Neural progenitor cell (in vitro differentiated cells): Measurements from ENCODE around the gene ZNF599. TPM values are rescaled to one million over a fixed set of nuclear protein-coding genes. Genes with fewer than 3 reads are reported as not detected.

Experiments used
- DNase-seq: peaks from one replicate; pipeline ENCODE4 v3.0.0-alpha.2; 2016; ENCODE audit warnings: low spot score
- H2AFZ ChIP-seq: fragments of 200-600 bp; sonication (generic); replicated peaks from 2 replicates; pipeline ENCODE4 v1.6.1; 2016; ENCODE audit warnings: antibody characterized with exemption
- H3F3A ChIP-seq: fragments of 200-600 bp; sonication (generic); 2 replicates; pipeline ENCODE4 v1.6.1; 2016; ENCODE audit warnings: antibody characterized with exemption, low read depth
- H3K27ac ChIP-seq: fragments of 200-600 bp; sonication (generic); 2 replicates; pipeline ENCODE4 v1.5.1; 2016; ENCODE audit warnings: mild to moderate bottlenecking
- H3K27me3 ChIP-seq: fragments of 200-600 bp; sonication (generic); 2 replicates; pipeline ENCODE4 v1.6.1; 2016; ENCODE audit warnings: mild to moderate bottlenecking, moderate library complexity
- H3K36me3 ChIP-seq: fragments of 200-600 bp; sonication (generic); 2 replicates; pipeline ENCODE4 v1.5.1; 2016
- H3K4me1 ChIP-seq: fragments of 200-600 bp; sonication (generic); 2 replicates; pipeline ENCODE4 v1.6.1; 2016; ENCODE audit warnings: mixed run types
- H3K4me2 ChIP-seq: fragments of 200-600 bp; sonication (generic); 2 replicates; pipeline ENCODE4 v1.6.1; 2016
- H3K4me3 ChIP-seq: fragments of 200-600 bp; sonication (generic); 2 replicates; pipeline ENCODE4 v1.5.1; 2016
- H3K79me2 ChIP-seq: fragments of 200-600 bp; sonication (generic); 2 replicates; pipeline ENCODE4 v1.6.1; 2016; ENCODE audit warnings: low read depth
- H3K9ac ChIP-seq: fragments of 200-600 bp; sonication (generic); 2 replicates; pipeline ENCODE4 v1.6.1; 2016
- H3K9me3 ChIP-seq: fragments of 200-600 bp; sonication (generic); 2 replicates; pipeline ENCODE4 v1.5.1; 2016; ENCODE audit warnings: low read depth
- H4K20me1 ChIP-seq: fragments of 200-600 bp; sonication (generic); 2 replicates; pipeline ENCODE4 v1.6.1; 2016; ENCODE audit warnings: low read depth
- H3K27ac Mint-ChIP-seq: 3 replicates; pipeline ENCODE4 v1.8.0; 2021; ENCODE audit warnings: mixed read lengths
- H3K27me3 Mint-ChIP-seq: 2 replicates; pipeline ENCODE4 v1.8.0; 2022; ENCODE audit warnings: low read depth, mild to moderate bottlenecking, inconsistent platforms, moderate library complexity, mixed read lengths; ENCODE audit not compliant: insufficient read depth
- H3K36me3 Mint-ChIP-seq: 3 replicates; pipeline ENCODE4 v1.8.0; 2021; ENCODE audit warnings: mixed read lengths
- H3K4me1 Mint-ChIP-seq: 3 replicates; pipeline ENCODE4 v1.8.0; 2021; ENCODE audit warnings: mixed read lengths
- H3K4me3 Mint-ChIP-seq: 3 replicates; pipeline ENCODE4 v1.8.0; 2021; ENCODE audit warnings: mild to moderate bottlenecking, moderate library complexity, mixed read lengths
- H3K9me3 Mint-ChIP-seq: 3 replicates; pipeline ENCODE4 v1.8.0; 2020; ENCODE audit warnings: mixed read lengths
- CTCF ChIP-seq: fragments of 200-600 bp; sonication (generic); IDR thresholded peaks from 2 replicates; pipeline ENCODE4 v1.5.1; 2017; ENCODE audit warnings: antibody characterized with exemption, mild to moderate bottlenecking
- EZH2 ChIP-seq: fragments of 200-600 bp; sonication (generic); IDR thresholded peaks from 2 replicates; pipeline ENCODE4 v1.6.1; 2017; ENCODE audit warnings: antibody characterized with exemption, mild to moderate bottlenecking, moderate library complexity
- EZH2phosphoT487 ChIP-seq: fragments of 200-600 bp; sonication (generic); IDR thresholded peaks from 2 replicates; pipeline ENCODE4 v1.6.1; 2017; ENCODE audit warnings: antibody characterized with exemption
- total RNA-seq: library from RNA; depleted of rRNA; stranded (reverse); fragments of >200 nt; gene quantifications from 2 replicates; pipeline ENCODE4 v1.2.3, GENCODE V29; 2015; ENCODE audit warnings: low replicate concordance

The ZNF599 gene
- total RNA-seq, 1 donor from 2014 or later = 12.7 TPM

DNA sequence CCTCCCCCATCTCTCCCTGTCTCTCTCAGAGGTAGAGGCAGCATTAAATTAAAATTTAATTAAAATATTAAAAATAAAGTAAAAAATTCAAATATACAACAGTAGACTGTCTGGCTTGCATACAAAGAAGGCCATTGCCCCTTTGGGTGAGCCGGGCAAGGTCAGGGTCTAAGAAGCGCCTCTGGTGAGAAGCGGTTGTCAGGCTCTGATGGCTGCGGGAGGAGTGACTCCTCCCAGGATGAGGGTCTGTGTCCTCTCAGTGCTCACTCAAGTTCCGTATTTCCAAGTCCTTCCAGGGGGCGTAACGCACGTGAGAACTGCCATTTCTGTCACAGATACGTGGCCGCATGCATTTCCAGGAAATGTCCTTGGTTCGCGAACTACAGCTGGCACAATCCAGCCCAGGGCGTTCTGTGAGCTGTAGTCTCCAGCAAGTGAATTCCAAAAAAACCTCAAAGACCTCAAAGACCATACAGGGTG, 39.7 kb downstream of the ZNF599 start:
- peaks cover 4% of the 10 kb centered on the region for H3K27me3 Mint-ChIP-seq

DNA sequence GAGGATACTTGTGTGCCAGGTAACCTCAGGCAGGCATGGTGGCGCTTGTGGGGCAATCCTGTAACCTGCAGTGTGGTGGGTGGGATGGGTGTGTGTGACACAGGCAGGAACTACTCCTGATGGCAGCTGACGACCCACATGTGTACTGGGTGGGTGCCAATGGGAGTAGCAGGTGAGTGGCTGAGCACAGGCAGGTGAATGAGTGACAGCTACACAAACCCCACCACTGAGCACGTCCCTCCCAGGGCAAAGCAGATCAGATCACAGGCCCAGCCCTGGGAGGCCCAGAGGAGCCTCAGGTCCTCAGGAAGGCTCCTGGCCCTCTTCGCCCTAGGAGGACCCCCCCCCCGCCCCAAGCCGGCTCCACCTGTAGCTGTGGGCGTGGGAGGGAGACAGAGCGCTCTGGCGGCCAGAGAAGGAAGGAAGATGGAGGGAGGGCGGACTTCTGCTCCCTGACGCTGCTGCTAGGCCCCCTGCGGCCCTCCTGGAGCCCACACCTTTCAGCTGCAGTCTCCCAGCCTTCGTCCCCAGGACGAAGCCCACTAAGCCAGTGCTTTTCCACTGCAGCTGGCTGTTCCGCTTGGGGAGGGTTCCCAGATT, 40.3 kb downstream of the ZNF599 start:
- Mint-ChIP-seq H3K4me3 (peak overlapping the region; percentile 65), H3K27me3 (peaks cover 6% of the 10 kb centered on the region), H3K9me3 (peaks cover 9% of the 10 kb centered on the region), H3K27ac (no peak overlapping the region), H3K36me3 (peaks cover 12% of the 10 kb centered on the region), H3K4me1 (peaks cover 16% of the 10 kb centered on the region)
- peak overlapping the region; percentile 89 for H3K4me2 ChIP-seq
- TF ChIP-seq CTCF (no peak), EZH2 (no peak), EZH2phosphoT487 (no peak)
- no peaks in the 10 kb centered on the region for H3K9me3 ChIP-seq
- no peak overlapping the region for H3K27ac ChIP-seq
- peak overlapping the region; percentile 86 for H3K4me3 ChIP-seq
- H3K36me3 ChIP-seq = no peaks in the 10 kb centered on the region
- H3K9ac ChIP-seq = peak overlapping the region; percentile 24
- no peaks in the 10 kb centered on the region for H3K27me3 ChIP-seq
- peaks cover 8% of the 10 kb centered on the region for H3K4me1 ChIP-seq
- no peaks in the 10 kb centered on the region for H4K20me1 ChIP-seq
- peaks cover 20% of the 10 kb centered on the region for H3F3A ChIP-seq
- no peak overlapping the region for H2AFZ ChIP-seq
- peaks cover 4% of the 10 kb centered on the region for H3K79me2 ChIP-seq
- DNase-seq = peak; percentile 16

More for the DNA sequence above, 39.7 kb downstream of the ZNF599 start:
- no peak overlapping the region for H3K27ac ChIP-seq
- peaks cover 8% of the 10 kb centered on the region for H3K4me1 ChIP-seq
- Mint-ChIP-seq H3K4me1 (peaks cover 16% of the 10 kb centered on the region), H3K9me3 (peaks cover 12% of the 10 kb centered on the region), H3K36me3 (peaks cover 15% of the 10 kb centered on the region), H3K27ac (peak overlapping the region; percentile 91), H3K4me3 (peak overlapping the region; percentile 93)
- H4K20me1 ChIP-seq = no peaks in the 10 kb centered on the region
- H3K9me3 ChIP-seq = no peaks in the 10 kb centered on the region
- TF ChIP-seq EZH2phosphoT487 (no peak), EZH2 (no peak), CTCF (no peak)
- no peaks in the 10 kb centered on the region for H3K36me3 ChIP-seq
- peak overlapping the region; percentile 86 for H3K4me3 ChIP-seq
- H3F3A ChIP-seq = peaks cover 20% of the 10 kb centered on the region
- DNase-seq = peak; percentile 62
- H3K9ac ChIP-seq = peak overlapping the region; percentile 24
- H3K27me3 ChIP-seq = no peaks in the 10 kb centered on the region
- peak overlapping the region; percentile 89 for H3K4me2 ChIP-seq
- peak overlapping the region; percentile 98 for H2AFZ ChIP-seq
- peaks cover 4% of the 10 kb centered on the region for H3K79me2 ChIP-seq

GRCh38 chr19:34731964-34732363, 41.1 kb downstream of the ZNF599 start:
- peaks cover 4% of the 10 kb centered on the region for H3K79me2 ChIP-seq
- no peak for DNase-seq
- H3K9ac ChIP-seq = no peak overlapping the region
- no peak overlapping the region for H2AFZ ChIP-seq
- Mint-ChIP-seq H3K4me1 (peaks cover 16% of the 10 kb centered on the region), H3K27ac (no peak overlapping the region), H3K4me3 (peak overlapping the region; percentile 59), H3K9me3 (peaks cover 9% of the 10 kb centered on the region), H3K36me3 (peaks cover 12% of the 10 kb centered on the region), H3K27me3 (peaks cover 6% of the 10 kb centered on the region)
- H3F3A ChIP-seq = peaks cover 20% of the 10 kb centered on the region
- H3K27me3 ChIP-seq = no peaks in the 10 kb centered on the region
- H3K4me2 ChIP-seq = no peak overlapping the region
- H4K20me1 ChIP-seq = no peaks in the 10 kb centered on the region
- no peak for TF ChIP-seq EZH2
- TF ChIP-seq CTCF = no peak
- TF ChIP-seq EZH2phosphoT487 = no peak
- H3K4me3 ChIP-seq = no peak overlapping the region
- no peak overlapping the region for H3K27ac ChIP-seq
- no peaks in the 10 kb centered on the region for H3K36me3 ChIP-seq
- peaks cover 8% of the 10 kb centered on the region for H3K4me1 ChIP-seq
- no peaks in the 10 kb centered on the region for H3K9me3 ChIP-seq
